ENCODE data around the gene LRRC18.

The LRRC18 gene

DNA sequence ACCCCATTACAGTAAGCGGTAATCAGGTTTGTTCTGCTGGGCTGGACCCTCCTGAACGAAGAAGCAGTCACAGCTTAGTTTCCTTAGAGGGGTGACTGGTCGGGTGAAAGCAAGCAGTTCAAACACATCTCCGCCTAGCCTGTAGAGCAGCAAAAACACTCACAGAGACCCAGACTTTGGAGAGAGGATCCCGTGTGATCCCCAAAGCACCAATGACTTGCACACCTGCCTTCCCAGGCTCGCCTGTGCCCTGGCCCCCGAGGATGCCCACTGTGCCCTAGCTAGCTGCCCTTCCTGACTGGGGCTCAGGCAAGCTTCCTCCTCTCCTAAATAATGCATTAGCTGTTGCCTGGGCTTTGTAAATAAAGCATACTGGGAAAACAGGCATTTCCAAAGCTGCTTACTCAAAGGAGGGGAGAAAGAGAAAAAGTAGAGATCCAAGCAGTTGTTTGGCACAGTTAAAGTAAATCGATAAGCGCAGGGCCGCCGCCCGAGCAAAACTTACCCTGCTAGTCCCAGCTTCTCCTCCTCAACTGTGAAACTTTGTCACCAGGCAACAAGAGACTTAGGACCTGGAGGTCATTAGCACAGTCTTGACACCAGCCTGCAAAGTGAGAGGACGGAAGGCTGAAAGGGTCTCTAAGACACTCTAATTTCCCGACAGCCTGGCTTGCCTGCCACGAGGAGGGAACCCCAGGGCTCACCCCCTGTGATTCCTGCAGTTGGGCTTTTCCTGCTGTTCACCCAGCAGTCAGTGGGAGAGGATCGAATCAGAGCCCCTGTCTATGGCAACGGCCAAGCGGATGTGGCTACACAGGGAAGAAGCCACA, 4.8 kb downstream of the LRRC18 start:
- Histone ChIP-seq H3K27ac (ENCODE audit: low read depth, low read length) (no peak overlapping the region), H3K27me3 (ENCODE audit: control insufficient read depth, insufficient read depth, low read length) (no peaks in the 10 kb centered on the region; the same call in 1 of the 2 replicates), H3K4me1 (ENCODE audit: control insufficient read depth, insufficient read depth, low read length) (peaks cover 6% of the 10 kb centered on the region; the same call in 1 of the 2 replicates), H3K36me3 (ENCODE audit: control insufficient read depth, insufficient read depth, low read length) (no peaks in the 10 kb centered on the region), H3K9ac (ENCODE audit: low read length) (no peak overlapping the region), H3K4me3 (ENCODE audit: low read depth, low read length) (no peak overlapping the region), H3K9me3 (ENCODE audit: control insufficient read depth, insufficient read depth, low read depth, low read length) (no peaks in the 10 kb centered on the region)

GRCh38 chr10:48932831-48933664, 6.6 kb downstream of the LRRC18 start:
- Histone ChIP-seq H3K9ac (ENCODE audit: low read length) (no peak overlapping the region), H3K27me3 (ENCODE audit: control insufficient read depth, insufficient read depth, low read length) (no peaks in the 10 kb centered on the region), H3K27ac (ENCODE audit: low read depth, low read length) (no peak overlapping the region), H3K4me1 (ENCODE audit: control insufficient read depth, insufficient read depth, low read length) (peaks cover 6% of the 10 kb centered on the region; the same call in 1 of the 2 replicates), H3K4me3 (ENCODE audit: low read depth, low read length) (no peak overlapping the region), H3K9me3 (ENCODE audit: control insufficient read depth, insufficient read depth, low read depth, low read length) (no peaks in the 10 kb centered on the region), H3K36me3 (ENCODE audit: control insufficient read depth, insufficient read depth, low read length) (no peaks in the 10 kb centered on the region)

GRCh38 chr10:48931188-48931587, 8.5 kb downstream of the LRRC18 start:
- Histone ChIP-seq H3K27me3 (ENCODE audit: control insufficient read depth, insufficient read depth, low read length) (no peaks in the 10 kb centered on the region), H3K36me3 (ENCODE audit: control insufficient read depth, insufficient read depth, low read length) (no peaks in the 10 kb centered on the region), H3K4me1 (ENCODE audit: control insufficient read depth, insufficient read depth, low read length) (peaks cover 6% of the 10 kb centered on the region; the same call in 1 of the 2 replicates), H3K9ac (ENCODE audit: low read length) (no peak overlapping the region), H3K4me3 (ENCODE audit: low read depth, low read length) (no peak overlapping the region), H3K9me3 (ENCODE audit: control insufficient read depth, insufficient read depth, low read depth, low read length) (no peaks in the 10 kb centered on the region), H3K27ac (ENCODE audit: low read depth, low read length) (no peak overlapping the region)

GRCh38 chr10:48929413-48929990, 10.1 kb downstream of the LRRC18 start:
- Histone ChIP-seq H3K27ac (ENCODE audit: low read depth, low read length) (no peak overlapping the region), H3K27me3 (ENCODE audit: control insufficient read depth, insufficient read depth, low read length) (no peaks in the 10 kb centered on the region), H3K9ac (ENCODE audit: low read length) (no peak overlapping the region), H3K4me3 (ENCODE audit: low read depth, low read length) (no peak overlapping the region), H3K9me3 (ENCODE audit: control insufficient read depth, insufficient read depth, low read depth, low read length) (no peaks in the 10 kb centered on the region), H3K36me3 (ENCODE audit: control insufficient read depth, insufficient read depth, low read length) (no peaks in the 10 kb centered on the region), H3K4me1 (ENCODE audit: control insufficient read depth, insufficient read depth, low read length) (peaks cover 6% of the 10 kb centered on the region; the same call in 1 of the 2 replicates)

- peaks cover 6% of the 10 kb centered on the region; the same call in 1 of the 2 replicates for H3K4me1 ChIP-seq (ENCODE audit: control insufficient read depth, insufficient read depth, low read length)
- H3K36me3 ChIP-seq (ENCODE audit: control insufficient read depth, insufficient read depth, low read length), result no peaks in the 10 kb centered on the region
- no peak overlapping the region for H3K27ac ChIP-seq (ENCODE audit: low read depth, low read length)
- H3K4me3 ChIP-seq (ENCODE audit: low read depth, low read length), result no peak overlapping the region
- H3K9ac ChIP-seq (ENCODE audit: low read length), result no peak overlapping the region
- no peaks in the 10 kb centered on the region for H3K9me3 ChIP-seq (ENCODE audit: control insufficient read depth, insufficient read depth, low read depth, low read length)
- no peaks in the 10 kb centered on the region for H3K27me3 ChIP-seq (ENCODE audit: control insufficient read depth, insufficient read depth, low read length)
Observed at GRCh38 chr10:48926764-48927540, 12.7 kb downstream of the LRRC18 start.

- H3K4me1 ChIP-seq (ENCODE audit: control insufficient read depth, insufficient read depth, low read length), result peaks cover 4% of the 10 kb centered on the region; the same call in 1 of the 2 replicates
- no peak overlapping the region for H3K9ac ChIP-seq (ENCODE audit: low read length)
- no peak overlapping the region for H3K27ac ChIP-seq (ENCODE audit: low read depth, low read length)
- no peaks in the 10 kb centered on the region for H3K27me3 ChIP-seq (ENCODE audit: control insufficient read depth, insufficient read depth, low read length)
- no peaks in the 10 kb centered on the region for H3K36me3 ChIP-seq (ENCODE audit: control insufficient read depth, insufficient read depth, low read length)
- H3K4me3 ChIP-seq (ENCODE audit: low read depth, low read length), result no peak overlapping the region
- H3K9me3 ChIP-seq (ENCODE audit: control insufficient read depth, insufficient read depth, low read depth, low read length), result no peaks in the 10 kb centered on the region
Observed at GRCh38 chr10:48926255-48926654, 13.4 kb downstream of the LRRC18 start.

- no peaks in the 10 kb centered on the region for H3K36me3 ChIP-seq (ENCODE audit: control insufficient read depth, insufficient read depth, low read length)
- H3K27me3 ChIP-seq (ENCODE audit: control insufficient read depth, insufficient read depth, low read length), result no peaks in the 10 kb centered on the region
- H3K27ac ChIP-seq (ENCODE audit: low read depth, low read length), result no peak overlapping the region
- no peaks in the 10 kb centered on the region for H3K9me3 ChIP-seq (ENCODE audit: control insufficient read depth, insufficient read depth, low read depth, low read length)
- H3K4me1 ChIP-seq (ENCODE audit: control insufficient read depth, insufficient read depth, low read length), result no peaks in the 10 kb centered on the region
- no peak overlapping the region for H3K4me3 ChIP-seq (ENCODE audit: low read depth, low read length)
- H3K9ac ChIP-seq (ENCODE audit: low read length), result no peak overlapping the region
Observed at GRCh38 chr10:48924988-48925387, 14.7 kb downstream of the LRRC18 start.

GRCh38 chr10:48923748-48924147, 15.9 kb downstream of the LRRC18 start:
- no peak overlapping the region for H3K4me3 ChIP-seq (ENCODE audit: low read depth, low read length)
- H3K9me3 ChIP-seq (ENCODE audit: control insufficient read depth, insufficient read depth, low read depth, low read length), result no peaks in the 10 kb centered on the region
- no peaks in the 10 kb centered on the region for H3K36me3 ChIP-seq (ENCODE audit: control insufficient read depth, insufficient read depth, low read length)
- no peak overlapping the region for H3K27ac ChIP-seq (ENCODE audit: low read depth, low read length)
- H3K9ac ChIP-seq (ENCODE audit: low read length), result no peak overlapping the region
- no peaks in the 10 kb centered on the region for H3K27me3 ChIP-seq (ENCODE audit: control insufficient read depth, insufficient read depth, low read length)
- no peaks in the 10 kb centered on the region for H3K4me1 ChIP-seq (ENCODE audit: control insufficient read depth, insufficient read depth, low read length)

- H3K9ac ChIP-seq (ENCODE audit: low read length), result no peak overlapping the region
- H3K36me3 ChIP-seq (ENCODE audit: control insufficient read depth, insufficient read depth, low read length), result no peaks in the 10 kb centered on the region
- H3K9me3 ChIP-seq (ENCODE audit: control insufficient read depth, insufficient read depth, low read depth, low read length), result no peaks in the 10 kb centered on the region
- H3K4me1 ChIP-seq (ENCODE audit: control insufficient read depth, insufficient read depth, low read length), result no peaks in the 10 kb centered on the region
- no peak overlapping the region for H3K27ac ChIP-seq (ENCODE audit: low read depth, low read length)
- no peaks in the 10 kb centered on the region for H3K27me3 ChIP-seq (ENCODE audit: control insufficient read depth, insufficient read depth, low read length)
- H3K4me3 ChIP-seq (ENCODE audit: low read depth, low read length), result no peak overlapping the region
Observed at GRCh38 chr10:48913674-48914073, 26.0 kb downstream of the LRRC18 start.

- Histone ChIP-seq H3K27me3 (ENCODE audit: control insufficient read depth, insufficient read depth, low read length) (no peaks in the 10 kb centered on the region), H3K27ac (ENCODE audit: low read depth, low read length) (no peak overlapping the region), H3K36me3 (ENCODE audit: control insufficient read depth, insufficient read depth, low read length) (no peaks in the 10 kb centered on the region), H3K9me3 (ENCODE audit: control insufficient read depth, insufficient read depth, low read depth, low read length) (no peaks in the 10 kb centered on the region), H3K9ac (ENCODE audit: low read length) (no peak overlapping the region), H3K4me3 (ENCODE audit: low read depth, low read length) (no peak overlapping the region), H3K4me1 (ENCODE audit: control insufficient read depth, insufficient read depth, low read length) (no peaks in the 10 kb centered on the region)
Observed at GRCh38 chr10:48910548-48910947, 29.1 kb downstream of the LRRC18 start.

All from HUES6 (cell line).